Measurements from ENCODE around the gene NRG3.

GRCh38 chr10:82394987-82395386 lies 520.0 kb downstream of the NRG3 start:
- TF ChIP-seq, protein P1, sequence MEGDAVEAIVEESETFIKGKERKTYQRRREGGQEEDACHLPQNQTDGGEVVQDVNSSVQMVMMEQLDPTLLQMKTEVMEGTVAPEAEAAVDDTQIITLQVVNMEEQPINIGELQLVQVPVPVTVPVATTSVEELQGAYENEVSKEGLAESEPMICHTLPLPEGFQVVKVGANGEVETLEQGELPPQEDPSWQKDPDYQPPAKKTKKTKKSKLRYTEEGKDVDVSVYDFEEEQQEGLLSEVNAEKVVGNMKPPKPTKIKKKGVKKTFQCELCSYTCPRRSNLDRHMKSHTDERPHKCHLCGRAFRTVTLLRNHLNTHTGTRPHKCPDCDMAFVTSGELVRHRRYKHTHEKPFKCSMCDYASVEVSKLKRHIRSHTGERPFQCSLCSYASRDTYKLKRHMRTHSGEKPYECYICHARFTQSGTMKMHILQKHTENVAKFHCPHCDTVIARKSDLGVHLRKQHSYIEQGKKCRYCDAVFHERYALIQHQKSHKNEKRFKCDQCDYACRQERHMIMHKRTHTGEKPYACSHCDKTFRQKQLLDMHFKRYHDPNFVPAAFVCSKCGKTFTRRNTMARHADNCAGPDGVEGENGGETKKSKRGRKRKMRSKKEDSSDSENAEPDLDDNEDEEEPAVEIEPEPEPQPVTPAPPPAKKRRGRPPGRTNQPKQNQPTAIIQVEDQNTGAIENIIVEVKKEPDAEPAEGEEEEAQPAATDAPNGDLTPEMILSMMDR (IDR thresholded peaks at IDR 0.05), result no peak
- TF ChIP-seq TCF7L2 (IDR thresholded peaks at IDR 0.05; ENCODE audit: low read depth, low read length), result no peak

Data from Panc1 (cell line).